Right ventricle myocardium inferior (tissue), 1 donor: ENCODE data around the gene POLE. TPM values are rescaled to one million over a fixed set of nuclear protein-coding genes. Genes with fewer than 3 reads are reported as not detected.

Source experiments
- ATAC-seq: fragments of 200-7000 bp; cut with Tn5 transposase; one replicate; pipeline ENCODE4 v1.9.1; 2020; ENCODE audit warnings: mild to moderate bottlenecking, moderate library complexity
- DNase-seq: peaks from one replicate; pipeline ENCODE4 v3.0.0; 2021; ENCODE audit errors: missing footprints
- intact Hi-C: fragments of 100-400 bp; cut with DNase I; formaldehyde crosslinking; loops from one replicate; pipeline ENCODE4 v1.11.0; 2022
- long read RNA-seq: library from polyadenylated mRNA; unstranded; transcript quantifications from one replicate; pipeline ENCODE4 v2.0.0, GENCODE V29; 2021
- total RNA-seq: library from RNA; stranded (reverse); fragmentation: NEBNext Ultra II Directional; extraction: Animal tissue kit (Norgen Biotek cat#: 25700); gene quantifications from one replicate; pipeline ENCODE4 v1.2.1, GENCODE V29; 2021
- donor health status: DM: no; HTN: yes; CAD: no; lungs with severe emphysema.

POLE gene, protein sequence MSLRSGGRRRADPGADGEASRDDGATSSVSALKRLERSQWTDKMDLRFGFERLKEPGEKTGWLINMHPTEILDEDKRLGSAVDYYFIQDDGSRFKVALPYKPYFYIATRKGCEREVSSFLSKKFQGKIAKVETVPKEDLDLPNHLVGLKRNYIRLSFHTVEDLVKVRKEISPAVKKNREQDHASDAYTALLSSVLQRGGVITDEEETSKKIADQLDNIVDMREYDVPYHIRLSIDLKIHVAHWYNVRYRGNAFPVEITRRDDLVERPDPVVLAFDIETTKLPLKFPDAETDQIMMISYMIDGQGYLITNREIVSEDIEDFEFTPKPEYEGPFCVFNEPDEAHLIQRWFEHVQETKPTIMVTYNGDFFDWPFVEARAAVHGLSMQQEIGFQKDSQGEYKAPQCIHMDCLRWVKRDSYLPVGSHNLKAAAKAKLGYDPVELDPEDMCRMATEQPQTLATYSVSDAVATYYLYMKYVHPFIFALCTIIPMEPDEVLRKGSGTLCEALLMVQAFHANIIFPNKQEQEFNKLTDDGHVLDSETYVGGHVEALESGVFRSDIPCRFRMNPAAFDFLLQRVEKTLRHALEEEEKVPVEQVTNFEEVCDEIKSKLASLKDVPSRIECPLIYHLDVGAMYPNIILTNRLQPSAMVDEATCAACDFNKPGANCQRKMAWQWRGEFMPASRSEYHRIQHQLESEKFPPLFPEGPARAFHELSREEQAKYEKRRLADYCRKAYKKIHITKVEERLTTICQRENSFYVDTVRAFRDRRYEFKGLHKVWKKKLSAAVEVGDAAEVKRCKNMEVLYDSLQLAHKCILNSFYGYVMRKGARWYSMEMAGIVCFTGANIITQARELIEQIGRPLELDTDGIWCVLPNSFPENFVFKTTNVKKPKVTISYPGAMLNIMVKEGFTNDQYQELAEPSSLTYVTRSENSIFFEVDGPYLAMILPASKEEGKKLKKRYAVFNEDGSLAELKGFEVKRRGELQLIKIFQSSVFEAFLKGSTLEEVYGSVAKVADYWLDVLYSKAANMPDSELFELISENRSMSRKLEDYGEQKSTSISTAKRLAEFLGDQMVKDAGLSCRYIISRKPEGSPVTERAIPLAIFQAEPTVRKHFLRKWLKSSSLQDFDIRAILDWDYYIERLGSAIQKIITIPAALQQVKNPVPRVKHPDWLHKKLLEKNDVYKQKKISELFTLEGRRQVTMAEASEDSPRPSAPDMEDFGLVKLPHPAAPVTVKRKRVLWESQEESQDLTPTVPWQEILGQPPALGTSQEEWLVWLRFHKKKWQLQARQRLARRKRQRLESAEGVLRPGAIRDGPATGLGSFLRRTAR (N-terminal part only)
- total RNA-seq: 12.1 TPM
- long read RNA-seq, partial matches to known transcripts: 6 of 9 reads
- long read RNA-seq, other reads (novel, unspliced or antisense): 2 of 9 reads

GRCh38 chr12:132687211-132688164 is at the start of gene POLE, which contains the start of gene PXMP2:
POLE (minus strand) TSS chr12:132687342; CDS start chr12:132687315, 27 bp downstream.
PXMP2 (plus strand) TSS chr12:132687587; CDS start chr12:132687671, 84 bp downstream.
- intact Hi-C loops: loop anchor here (5.0 kb wide), 1 partner anchor 80 kb away; no protein-coding TSS in a partner anchor
- peak; percentile 98 for DNase-seq
- ATAC-seq: peak; percentile 99

- DNase-seq: no peak
- ATAC-seq: no peak
- intact Hi-C loops: no loop called here
These were observed 49.8 kb upstream of the POLE start for GRCh38 chr12:132736913-132737312.

DNA sequence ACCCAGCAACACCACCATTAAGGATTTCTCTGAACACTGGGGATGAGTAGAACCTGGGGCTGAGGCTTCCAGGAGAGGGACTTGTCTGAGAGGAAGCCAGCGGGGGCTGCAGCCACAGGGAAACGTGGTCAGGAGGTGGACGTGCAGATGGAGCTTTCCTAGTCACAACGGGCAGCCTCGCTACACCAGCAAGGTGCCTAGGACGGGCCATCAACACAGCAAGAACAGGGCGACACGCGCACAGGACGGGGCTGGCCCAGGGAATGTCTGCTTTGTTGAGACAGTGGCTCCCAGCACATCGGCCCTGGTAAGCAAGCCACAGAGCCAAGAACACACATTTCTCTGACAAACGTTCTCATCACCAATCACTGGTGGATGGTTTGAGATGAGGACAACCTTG is 49.2 kb upstream of the POLE start:
- no peak for ATAC-seq
- DNase-seq: no peak
- intact Hi-C loops: no loop called here

DNA sequence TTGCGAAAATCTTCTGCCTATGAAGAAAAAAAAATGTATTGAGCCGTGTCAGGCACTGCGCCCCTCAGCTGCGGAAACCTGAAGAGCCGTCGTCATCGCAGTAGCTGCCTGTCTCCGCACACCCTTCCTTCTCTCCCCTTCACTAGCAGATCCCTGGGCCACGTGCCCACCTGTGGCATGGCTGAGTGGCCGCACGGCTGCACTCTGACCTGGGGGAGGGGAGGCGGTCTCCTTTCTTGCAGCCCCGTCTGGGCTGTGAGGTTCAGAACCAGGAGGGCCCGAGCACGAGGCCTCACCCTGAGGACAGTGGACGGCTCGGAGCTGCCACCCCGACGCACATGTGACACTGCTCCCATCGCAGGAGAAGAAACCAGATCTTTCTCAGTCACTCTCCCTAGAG is 48.4 kb upstream of the POLE start:
- intact Hi-C loops: no loop called here
- DNase-seq (no peak), ATAC-seq (no peak)

DNA sequence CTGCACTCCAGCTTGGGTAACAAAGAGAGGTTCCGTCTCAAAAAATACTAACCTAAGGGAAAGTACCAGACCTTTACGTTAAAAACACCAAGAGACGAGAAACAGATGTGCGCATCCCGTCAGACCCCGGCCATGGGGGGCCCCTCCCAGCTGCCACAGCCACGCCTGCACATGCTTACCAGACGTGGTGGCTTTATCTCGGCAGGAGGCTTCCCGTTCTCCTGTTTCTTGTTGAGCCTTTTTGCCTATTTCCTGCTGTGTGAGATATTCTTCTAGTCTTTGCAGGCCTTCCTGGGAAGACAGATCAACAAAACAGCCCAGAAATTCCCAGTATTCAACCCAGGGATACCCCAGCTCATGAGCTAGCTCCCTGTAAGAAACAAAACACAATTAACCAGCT is 47.1 kb upstream of the POLE start:
- intact Hi-C loops: no loop called here
- ATAC-seq: no peak
- no peak for DNase-seq

DNA sequence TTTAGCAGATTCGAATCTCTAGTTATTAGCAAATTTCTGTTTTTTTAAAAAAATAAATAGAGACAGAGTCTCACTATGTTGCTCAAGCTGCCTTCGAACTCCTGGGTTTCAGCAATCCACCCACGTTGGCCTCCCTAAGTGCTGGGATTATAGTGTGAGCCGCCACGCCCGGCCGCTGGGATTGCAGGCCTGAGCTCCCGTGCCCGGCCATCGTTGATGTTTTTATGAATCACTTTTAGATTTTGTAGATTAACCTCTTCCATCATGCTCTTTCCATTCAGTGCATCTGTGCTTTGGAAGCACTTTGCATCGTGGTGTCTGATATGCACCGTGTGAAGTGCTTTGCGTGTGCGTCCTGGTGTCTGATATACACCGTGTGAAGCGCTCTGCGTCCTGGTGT is 44.4 kb upstream of the POLE start:
- DNase-seq (no peak), ATAC-seq (no peak)
- intact Hi-C loops: no loop called here

- ATAC-seq (no peak), DNase-seq (no peak)
These were observed 43.2 kb upstream of the POLE start for GRCh38 chr12:132730353-132730752.

GRCh38 chr12:132729541-132730320 is 42.6 kb upstream of the POLE start:
- intact Hi-C loops: no loop called here
- ATAC-seq (no peak), DNase-seq (no peak)

More at GRCh38 chr12:132730353-132730752, 43.2 kb upstream of the POLE start:
- intact Hi-C loops: no loop called here

GRCh38 chr12:132728502-132728901 is 41.4 kb upstream of the POLE start:
- DNase-seq (no peak), ATAC-seq (no peak)
- intact Hi-C loops: no loop called here

DNA sequence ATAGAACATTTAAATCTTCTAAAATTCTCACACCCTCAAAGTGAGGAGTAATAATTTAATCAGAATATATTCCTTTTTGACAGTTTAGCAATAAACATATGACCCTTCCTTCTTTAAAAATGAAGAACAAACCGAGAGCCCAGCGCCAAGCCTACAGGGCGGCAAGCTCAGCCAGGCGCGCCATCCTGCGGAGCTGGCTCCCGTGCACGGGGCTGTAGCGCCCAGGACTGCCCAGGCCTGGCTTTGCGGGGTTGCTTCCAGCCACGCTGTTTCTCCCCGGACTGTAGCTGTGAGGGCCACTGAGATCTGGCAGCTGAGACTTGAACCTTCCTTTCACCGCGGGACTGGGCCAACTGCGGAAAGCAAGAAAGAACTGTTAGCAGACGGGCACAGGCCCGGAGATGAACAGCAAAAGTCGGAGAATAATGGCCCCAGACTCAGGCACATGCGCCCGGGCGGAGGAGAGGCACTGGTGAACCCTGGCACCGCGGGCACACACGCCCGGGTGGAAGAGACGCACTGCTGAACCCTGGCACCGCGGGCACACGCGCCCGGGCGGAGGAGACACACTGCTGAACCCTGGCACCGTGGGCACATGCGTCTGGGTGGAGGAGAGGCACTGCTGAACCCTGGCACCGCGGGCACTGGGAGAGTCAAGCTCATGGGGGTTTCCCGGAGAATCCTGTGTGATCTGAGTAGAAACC is 40.1 kb upstream of the POLE start:
- ATAC-seq (no peak), DNase-seq (peak; percentile 45)
- intact Hi-C loops: no loop called here

- no peak for ATAC-seq
- intact Hi-C loops: no loop called here
- DNase-seq: peak; percentile 53
These were observed 39.2 kb upstream of the POLE start for GRCh38 chr12:132726386-132726785.

DNA sequence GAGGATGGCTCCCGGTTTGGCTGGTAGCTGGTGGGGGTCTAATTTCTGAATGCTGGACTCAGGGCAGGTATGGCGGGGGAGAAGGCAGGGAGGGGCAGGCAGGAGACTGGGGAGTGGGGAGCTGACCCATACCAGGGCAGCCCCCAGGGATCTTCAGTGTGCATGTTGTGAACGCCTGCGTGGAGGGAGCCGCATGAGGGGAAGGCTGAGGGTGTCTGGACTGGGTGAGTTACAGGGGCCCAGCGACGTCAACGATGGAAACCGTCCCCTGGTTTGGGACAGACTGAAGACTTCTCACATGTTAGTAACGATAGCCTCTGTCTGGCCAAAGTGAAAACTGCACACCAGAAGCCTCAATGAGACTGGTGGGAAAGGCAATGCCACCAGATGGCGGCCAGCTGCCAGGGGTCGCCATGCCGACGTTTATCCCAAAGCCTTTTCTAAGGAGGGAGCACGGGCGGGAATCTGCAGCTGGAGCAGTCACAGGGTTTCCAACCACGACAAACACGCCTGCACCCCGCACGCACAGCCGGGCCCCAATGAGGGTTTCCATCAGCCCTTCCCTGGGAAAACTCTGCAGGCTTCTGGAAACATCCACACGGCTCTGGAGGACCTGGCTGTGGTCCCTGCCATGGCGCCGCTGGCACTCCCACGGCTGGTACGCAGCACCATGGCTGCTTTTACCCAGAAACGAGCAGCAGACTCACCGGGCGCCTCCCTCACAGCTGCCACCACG is 37.5 kb upstream of the POLE start:
- intact Hi-C loops: no loop called here
- DNase-seq (peak; percentile 48), ATAC-seq (no peak)

GRCh38 chr12:132723764-132724140 is 36.6 kb upstream of the POLE start:
- intact Hi-C loops: no loop called here
- no peak for DNase-seq
- ATAC-seq: no peak

DNA sequence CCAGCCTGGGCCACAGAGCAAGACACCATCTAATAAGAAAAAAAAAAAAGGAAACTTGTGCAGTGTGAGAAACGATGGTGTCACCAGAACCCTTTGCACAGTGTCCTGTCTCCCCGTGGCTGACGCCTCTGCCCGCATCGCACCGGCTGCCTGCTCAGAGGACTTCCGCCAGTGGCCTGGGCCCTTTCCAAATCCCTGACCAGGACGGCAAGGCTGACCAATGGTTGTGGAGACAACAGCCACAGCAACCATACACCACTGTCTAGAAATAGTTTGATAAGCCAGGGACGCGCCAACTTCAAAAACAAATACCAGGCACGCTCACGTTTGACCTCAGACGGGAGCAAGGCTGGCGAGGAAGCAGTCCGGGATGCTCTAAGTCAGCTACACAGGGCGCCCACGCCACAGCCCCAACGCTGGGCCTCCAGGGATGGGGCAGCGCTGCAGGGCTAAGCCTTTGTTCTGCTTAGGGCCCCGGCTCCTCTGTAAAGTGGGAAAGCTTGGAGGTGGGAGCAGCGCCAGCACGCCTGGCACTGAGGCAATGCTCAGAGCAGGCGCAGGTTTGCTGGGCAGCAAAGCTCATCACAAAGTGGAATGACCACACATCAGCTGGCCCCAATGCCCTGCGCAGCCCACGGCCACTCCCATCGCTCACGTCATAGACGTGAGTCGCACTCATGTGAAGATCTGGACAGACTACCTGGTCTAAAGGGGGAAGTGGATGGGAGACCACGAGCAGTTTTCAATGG is 36.0 kb upstream of the POLE start:
- DNase-seq (no peak), ATAC-seq (peak; percentile 73)
- intact Hi-C loops: no loop called here
